HEK293 (cell line): ENCODE data around the gene FHL3.

Source experiments
- CTCF ChIA-PET: fragments of 350-600 bp; formaldehyde crosslinking; extraction: SDS; loops from one replicate; lab custom pipeline; 2021; ENCODE audit warnings: antibody characterized with exemption; lab: Yijun Ruan, JAX
- POLR2A ChIA-PET: fragments of 300-600 bp; formaldehyde crosslinking; extraction: SDS; loops from one replicate; lab custom pipeline; 2020; ENCODE audit warnings: antibody characterized with exemption, inconsistent platforms; lab: Yijun Ruan, JAX
- H3K27ac ChIP-seq: fragments of 200-500 bp; sonication (Bioruptor generic); 2 replicates; pipeline ENCODE4 v1.5.1; 2014; ENCODE audit warnings: low read depth, low read length, control low read depth, inconsistent platforms; ENCODE audit errors: extremely low read depth
- H3K36me3 ChIP-seq, 2 experiments: fragments of 200-500 bp in 1 of 2; sonication (Bioruptor generic) in 1 of 2; 1 replicate in 1 of 2; 2 replicates in 1 of 2; pipeline ENCODE4 v1.5.1; 2014 to 2017; ENCODE audit warnings: inconsistent platforms in 2 of 2, low read length in 2 of 2; ENCODE audit not compliant: control insufficient read depth in 2 of 2, insufficient read depth in 1 of 2
- H3K4me1 ChIP-seq: fragments of 200-500 bp; sonication (Bioruptor generic); 2 replicates; pipeline ENCODE4 v1.5.1; 2014; ENCODE audit warnings: mild to moderate bottlenecking, low read length, inconsistent platforms; ENCODE audit not compliant: control insufficient read depth, insufficient read depth
- H3K4me3 ChIP-seq: 2 replicates; pipeline ENCODE4 v1.5.1; 2011; ENCODE audit warnings: low read depth, mild to moderate bottlenecking, control low read depth, low read length, moderate library complexity
- H3K9me3 ChIP-seq: fragments of 200-500 bp; sonication (Bioruptor generic); 2 replicates; pipeline ENCODE4 v1.5.1; 2014; ENCODE audit warnings: low read depth, low read length, inconsistent platforms; ENCODE audit not compliant: control insufficient read depth, insufficient read depth
- GLIS1 ChIP-seq: fragments of 450-650 bp; formaldehyde crosslinking; IDR thresholded peaks from 2 replicates; pipeline ENCODE4 v1.5.1; 2016; ENCODE audit warnings: missing biosample characterization, missing genetic modification characterization
- GLIS2 ChIP-seq: fragments of 450-650 bp; formaldehyde crosslinking; IDR thresholded peaks from 2 replicates; pipeline ENCODE4 v1.5.1; 2016; ENCODE audit warnings: missing biosample characterization, missing genetic modification characterization
- KLF1 ChIP-seq: fragments of 450-650 bp; formaldehyde crosslinking; IDR thresholded peaks from 2 replicates; pipeline ENCODE4 v1.5.1; 2016; ENCODE audit warnings: missing biosample characterization, missing genetic modification characterization
- MEIS1 ChIP-seq: sonication (generic); formaldehyde crosslinking; IDR thresholded peaks from 2 replicates; pipeline ENCODE4 v1.8.1; 2022; ENCODE audit warnings: missing genetic modification reagents, mild to moderate bottlenecking, borderline replicate concordance
- REST ChIP-seq: fragments of 450-650 bp; formaldehyde crosslinking; IDR thresholded peaks from 2 replicates; pipeline ENCODE4 v1.5.1; 2016; ENCODE audit warnings: missing biosample characterization, missing genetic modification characterization
- ZIC2 ChIP-seq: fragments of 450-650 bp; formaldehyde crosslinking; IDR thresholded peaks from 2 replicates; pipeline ENCODE4 v1.5.1; 2016; ENCODE audit warnings: missing biosample characterization, missing genetic modification characterization
- ZNF114 ChIP-seq: fragments of 450-650 bp; formaldehyde crosslinking; IDR thresholded peaks from 2 replicates; pipeline ENCODE4 v1.5.0; 2017; ENCODE audit warnings: missing biosample characterization, missing genetic modification characterization
- ZNF292 ChIP-seq: fragments of 450-650 bp; formaldehyde crosslinking; IDR thresholded peaks from 2 replicates; pipeline ENCODE4 v1.5.1; 2016; ENCODE audit warnings: low read depth, missing biosample characterization, missing genetic modification characterization, borderline replicate concordance
- ZNF580 ChIP-seq: fragments of 450-650 bp; formaldehyde crosslinking; IDR thresholded peaks from 2 replicates; pipeline ENCODE4 v1.5.1; 2016; ENCODE audit warnings: missing biosample characterization, missing genetic modification characterization
- ZNF747 ChIP-seq: fragments of 450-650 bp; formaldehyde crosslinking; IDR thresholded peaks from 2 replicates; pipeline ENCODE4 v1.5.1; 2016; ENCODE audit warnings: missing biosample characterization, missing genetic modification characterization
- ZSCAN4 ChIP-seq: fragments of 450-650 bp; formaldehyde crosslinking; IDR thresholded peaks from 2 replicates; pipeline ENCODE4 v1.5.1; 2017; ENCODE audit warnings: missing biosample characterization, missing genetic modification characterization

The FHL3 gene

GRCh38 chr1:37951041-37951782 lies 54.1 kb downstream of the FHL3 start:
- Histone ChIP-seq H3K4me1 (no peaks in the 10 kb centered on the region), H3K4me3 (no peak overlapping the region), H3K36me3 (peaks cover 0 to 5% of the 10 kb centered on the region in 2 experiments; a peak in 2 of 3 replicates)
- no peak for TF ChIP-seq GLIS2 (tag by site-specific recombination)
- TF ChIP-seq KLF1: peak; percentile 49
- TF ChIP-seq, all 188 proteins: peak for 1
- no peaks in the 10 kb centered on the region for H3K9me3 ChIP-seq
- no peak overlapping the region for H3K27ac ChIP-seq
- ChIA-PET POLR2A (interaction anchor here (4.1 kb wide), 1 partner anchor 19 kb away, joined by 16 read pairs; no protein-coding TSS in a partner anchor), CTCF (interaction anchor here (0.7 to 1.9 kb wide), 3 partner anchors 15 to 61 kb away, joined by 3 to 6 read pairs (median 3); no protein-coding TSS in a partner anchor)

- ChIA-PET POLR2A (interaction anchor here (1.8 to 4.1 kb wide), 2 partner anchors 13 to 18 kb away, joined by 4 to 16 read pairs; no protein-coding TSS in a partner anchor), CTCF (interaction anchor here (0.7 kb wide), 2 partner anchors 30 to 1500 kb away, joined by 3 read pairs; no protein-coding TSS in a partner anchor)
- Histone ChIP-seq H3K9me3 (no peaks in the 10 kb centered on the region), H3K36me3 (no peaks in the 10 kb centered on the region), H3K4me1 (no peaks in the 10 kb centered on the region), H3K27ac (no peak overlapping the region), H3K4me3 (no peak overlapping the region)
- TF ChIP-seq REST (tag by site-specific recombination): peak; percentile 87
- TF ChIP-seq GLIS1: peak; percentile 25
- no peak for TF ChIP-seq ZNF114 (tag by site-specific recombination)
Observed at GRCh38 chr1:37949524-37950152, 55.7 kb downstream of the FHL3 start.

- H3K4me3 ChIP-seq: no peak overlapping the region
- ChIA-PET POLR2A (interaction anchor here (1.8 to 4.1 kb wide), 2 partner anchors 13 to 17 kb away, joined by 4 to 16 read pairs; no protein-coding TSS in a partner anchor), CTCF (no interaction called here)
- H3K27ac ChIP-seq: no peak overlapping the region
- peaks cover 0 to 3% of the 10 kb centered on the region in 2 experiments; a peak in 1 of 3 replicates for H3K36me3 ChIP-seq
- H3K4me1 ChIP-seq: no peaks in the 10 kb centered on the region
- TF ChIP-seq ZSCAN4 (tag by site-specific recombination) (no peak), ZIC2 (tag by site-specific recombination) (peak; percentile 21; the same call in 1 of the 2 replicates), ZNF747 (tag by site-specific recombination) (no peak), MEIS1 (no peak), ZNF580 (tag by site-specific recombination) (no peak), ZNF292 (no peak)
- H3K9me3 ChIP-seq: no peaks in the 10 kb centered on the region
Observed at GRCh38 chr1:37948841-37949240, 56.5 kb downstream of the FHL3 start.
